HepG2 (cell line): ENCODE measurements around the gene DENND4C. TPM values are rescaled to one million over a fixed set of nuclear protein-coding genes. Genes with fewer than 3 reads are reported as not detected.

Experiments
- ATAC-seq: fragments of 200-7000 bp; cut with Tn5 transposase; 3 replicates; pipeline ENCODE4 v1.9.1; 2020; ENCODE audit warnings: mild to moderate bottlenecking, moderate library complexity
- BruUV-seq: library from RNA; stranded (reverse); fragments of 400-500 nt; replicated peaks from 2 replicates; lab custom pipeline; 2021; lab: Mats Ljungman, UMichigan
- CTCF ChIA-PET: fragments of 300-600 bp; formaldehyde crosslinking; extraction: SDS; loops from one replicate; lab custom pipeline; 2021; ENCODE audit warnings: low total read pairs, inconsistent platforms, low intra/inter-chr PET ratio; lab: Yijun Ruan, JAX
- POLR2A ChIA-PET: fragments of 350-600 bp; sonication (Branson Sonifier 250); formaldehyde crosslinking; loops from one replicate; lab custom pipeline; 2020; ENCODE audit warnings: antibody characterized with exemption, inconsistent platforms; lab: Yijun Ruan, JAX
- DNase-seq: peaks from one replicate; pipeline ENCODE4 v3.0.0-alpha.2; 2015; ENCODE audit warnings: low spot score
- FAIRE-seq: peaks from 3 replicates; lab custom pipeline; 2011; peaks lifted over from hg19 to GRCh38; lab: Jason Lieb, UNC
- H2AFZ ChIP-seq: one replicate; pipeline ENCODE4 v1.6.1; 2011; ENCODE audit warnings: low read length, inconsistent platforms
- H3K27ac ChIP-seq: fragments of 300-600 bp; 3 replicates; pipeline ENCODE4 v1.8.0; 2011; ENCODE audit warnings: mixed run types, mild to moderate bottlenecking, mixed read lengths, low read length, inconsistent platforms; ENCODE audit not compliant: insufficient read depth; ENCODE audit errors: extremely low read length
- H3K27me3 ChIP-seq, 2 experiments: fragments of 200-600 bp in 1 of 2; 2 replicates in 1 of 2; 3 replicates in 1 of 2; pipeline versions ENCODE4 v1.6.0 to v1.8.0; 2011; ENCODE audit warnings: low read length in 2 of 2, mild to moderate bottlenecking in 2 of 2, moderate library complexity in 2 of 2, inconsistent platforms in 1 of 2; ENCODE audit not compliant: insufficient read depth in 2 of 2, control insufficient read depth in 1 of 2
- H3K36me3 ChIP-seq, 2 experiments: fragments of 200-600 bp in 1 of 2; replicated peaks in 1 of 2; 2 replicates in 1 of 2; 3 replicates in 1 of 2; pipeline versions ENCODE4 v1.5.1 to v1.8.0; 2011; ENCODE audit warnings: low read length in 2 of 2, inconsistent platforms in 1 of 2; ENCODE audit not compliant: insufficient read depth in 2 of 2, control insufficient read depth in 1 of 2
- H3K4me1 ChIP-seq: 2 replicates; pipeline ENCODE4 v1.5.1; 2012; ENCODE audit warnings: low read length, inconsistent platforms; ENCODE audit not compliant: insufficient read depth
- H3K4me2 ChIP-seq: 2 replicates; pipeline ENCODE4 v1.6.0; 2011; ENCODE audit warnings: low read depth, low read length, inconsistent platforms
- H3K4me3 ChIP-seq, 3 experiments: fragments of 200-600 bp in 1 of 3; sonication (generic), shearing (Covaris generic) in 1 of 3; replicated peaks in 1 of 3; 2 replicates each; pipeline ENCODE4 v1.5.1; 2011 to 2016; ENCODE audit warnings: low read length in 3 of 3, inconsistent platforms in 2 of 3, low read depth in 2 of 3, mild to moderate bottlenecking in 2 of 3, control low read depth in 1 of 3, mixed read lengths in 1 of 3; ENCODE audit not compliant: insufficient read depth in 1 of 3
- H3K79me2 ChIP-seq: one replicate; pipeline ENCODE4 v1.6.1; 2011; ENCODE audit warnings: low read length, inconsistent platforms; ENCODE audit not compliant: insufficient read depth
- H3K9ac ChIP-seq: 2 replicates; pipeline ENCODE4 v1.6.0; 2011; ENCODE audit warnings: mild to moderate bottlenecking, low read depth, low read length, inconsistent platforms; ENCODE audit not compliant: insufficient read depth
- H3K9me3 ChIP-seq: 2 replicates; pipeline ENCODE4 v1.5.1; 2012; ENCODE audit warnings: mild to moderate bottlenecking, low read length
- H4K20me1 ChIP-seq: 2 replicates; pipeline ENCODE4 v1.6.0; 2011; ENCODE audit warnings: inconsistent platforms, mild to moderate bottlenecking, low read length, moderate library complexity; ENCODE audit not compliant: insufficient read depth
- EED ChIP-seq: sonication (generic); formaldehyde crosslinking; IDR thresholded peaks from 2 replicates; pipeline ENCODE4 v1.5.0; 2020; ENCODE audit warnings: mild to moderate bottlenecking, missing genetic modification reagents
- KDM2A ChIP-seq: sonication (generic); formaldehyde crosslinking; IDR thresholded peaks from 2 replicates; pipeline ENCODE4 v1.4.0; 2020; ENCODE audit warnings: low read depth, missing genetic modification reagents, borderline replicate concordance
- MEIS2 ChIP-seq: sonication (generic); formaldehyde crosslinking; IDR thresholded peaks from 2 replicates; pipeline ENCODE4 v1.9.0; 2021; ENCODE audit warnings: mild to moderate bottlenecking, missing genetic modification reagents
- PITX1 ChIP-seq: sonication (generic); formaldehyde crosslinking; IDR thresholded peaks from 2 replicates; pipeline ENCODE4 v1.5.1; 2020; ENCODE audit warnings: mild to moderate bottlenecking, missing genetic modification reagents
- PRPF4 ChIP-seq: fragments of 200-400 bp; formaldehyde crosslinking; IDR thresholded peaks from 2 replicates; pipeline ENCODE4 v1.6.1; 2016; ENCODE audit warnings: low read length, low read depth; ENCODE audit not compliant: poor library complexity, severe bottlenecking
- RXRA ChIP-seq: sonication (generic); formaldehyde crosslinking; IDR thresholded peaks from 2 replicates; pipeline ENCODE4 v1.5.1; 2020; ENCODE audit warnings: missing genetic modification reagents
- SALL2 ChIP-seq: sonication (generic); formaldehyde crosslinking; IDR thresholded peaks from 2 replicates; pipeline ENCODE4 v1.8.1; 2023; ENCODE audit warnings: mild to moderate bottlenecking, missing genetic modification reagents, inconsistent platforms
- TCF12 ChIP-seq, 2 experiments: fragments of 450-650 bp in 1 of 2; sonication (generic) in 1 of 2; formaldehyde crosslinking in 1 of 2; IDR thresholded peaks; 2 replicates each; pipeline versions ENCODE4 v1.6.1 to v1.8.0; 2017 to 2022; ENCODE audit warnings: antibody characterized with exemption in 1 of 2, mild to moderate bottlenecking in 1 of 2, missing genetic modification reagents in 1 of 2, moderate library complexity in 1 of 2
- ZBTB49 ChIP-seq: sonication (generic); formaldehyde crosslinking; IDR thresholded peaks from 2 replicates; pipeline ENCODE4 v1.4.0; 2020; ENCODE audit warnings: missing genetic modification reagents, borderline replicate concordance
- ZHX1 ChIP-seq: sonication (generic); formaldehyde crosslinking; IDR thresholded peaks from 2 replicates; pipeline ENCODE4 v1.8.1; 2022; ENCODE audit warnings: low read depth, mild to moderate bottlenecking, missing genetic modification reagents
- ZNF589 ChIP-seq: sonication (generic); formaldehyde crosslinking; conservative IDR thresholded peaks from 2 replicates; pipeline ENCODE4 v1.8.0; 2022; ENCODE audit warnings: mild to moderate bottlenecking, moderate library complexity, missing genetic modification reagents
- ZSCAN5A ChIP-seq: sonication (generic); formaldehyde crosslinking; IDR thresholded peaks from 2 replicates; pipeline ENCODE4 v1.8.0; 2022; ENCODE audit warnings: mild to moderate bottlenecking, missing genetic modification reagents, borderline replicate concordance
- WGBS: methylation state at CpG from one replicate; pipeline ENCODE4 v1.1.6; 2017; ENCODE audit warnings: low lambda C conversion rate; 5-methylcytosine and 5-hydroxymethylcytosine counted together
- in situ Hi-C: cut with HindIII; loops from 2 replicates; pipeline ENCODE4 v1.10.0; 2017; ENCODE audit warnings: low pct_unique_long_range_greater_than_20kb; ENCODE audit not compliant: extremely low pct_ligation_motif_present
- intact Hi-C: fragments of 100-400 bp; cut with micrococcal nuclease; formaldehyde crosslinking; loops from one replicate; pipeline ENCODE4 v1.10.0; 2022; ENCODE audit not compliant: unreplicated experiment
- polyA plus RNA-seq, 8 experiments: library from polyadenylated mRNA; depleted of rRNA in 3 of 8; stranded (reverse) in 7 of 8; unstranded in 1 of 8; fragments of >200 nt; fragmentation: Illumina TruSeq in 4 of 8; extraction: Trizol in 4 of 8; gene quantifications; 2 replicates each; pipeline versions ENCODE4 v1.2.1 to v1.2.3, GENCODE V29; 2011 to 2016; ENCODE audit warnings: low read depth in 4 of 8, missing spikeins in 1 of 8, mixed read lengths in 1 of 8; ENCODE audit not compliant: insufficient read depth in 1 of 8
- total RNA-seq, 5 experiments: library from RNA; depleted of rRNA; stranded (reverse); fragments of >200 nt; fragmentation: Illumina TruSeq; extraction: Trizol; gene quantifications; 2 replicates each; pipeline ENCODE4 v1.2.3, GENCODE V29; 2016; ENCODE audit warnings: low read depth in 1 of 5
- TF ChIP-seq, protein P1 (sequence below): sonication (generic); formaldehyde crosslinking; IDR thresholded peaks from 2 replicates; pipeline ENCODE4 v1.9.0; 2021; ENCODE audit warnings: missing genetic modification reagents, borderline replicate concordance

The DENND4C gene
- total and polyA plus RNA-seq, 2 of the 13 experiments (the other 11 are each of a cell fraction or from before 2014, with no cell fraction given), result 19.1 to 27.2 TPM

GRCh38 chr9:19181561-19181960, 48.9 kb upstream of the DENND4C start:
- in situ Hi-C loops, result no loop called here
- H4K20me1 ChIP-seq, result no peaks in the 10 kb centered on the region
- no peak overlapping the region for H2AFZ ChIP-seq
- H3K4me2 ChIP-seq, result no peak overlapping the region
- FAIRE-seq, result no peak
- no peak overlapping the region for H3K27ac ChIP-seq
- BruUV-seq, result no TSS peak
- ATAC-seq, result no peak
- no peaks in the 10 kb centered on the region for H3K79me2 ChIP-seq
- ChIA-PET CTCF (no interaction called here), POLR2A (interaction anchor here (0.8 kb wide), 1 partner anchor 30 kb away, joined by 6 read pairs; no protein-coding TSS in a partner anchor)
- no peaks in the 10 kb centered on the region for H3K36me3 ChIP-seq
- WGBS, result 91% methylated on average over 5 of the region's 5 CpGs
- no peak for DNase-seq
- H3K9ac ChIP-seq, result no peak overlapping the region
- H3K4me3 ChIP-seq, result no peak overlapping the region
- peaks cover 30% of the 10 kb centered on the region for H3K4me1 ChIP-seq
- H3K9me3 ChIP-seq, result no peaks in the 10 kb centered on the region
- H3K27me3 ChIP-seq, result no peaks in the 10 kb centered on the region
- intact Hi-C loops, result loop anchor here (10.0 kb wide), 1 partner anchor 273 kb away; no protein-coding TSS in a partner anchor
- no peak for TF ChIP-seq RXRA
- no peak for TF ChIP-seq PITX1 (CRISPR knock-in tag)
- no peak for TF ChIP-seq ZSCAN5A (CRISPR knock-in tag)
- TF ChIP-seq PRPF4, result no peak
- TF ChIP-seq KDM2A, result no peak
- TF ChIP-seq EED (CRISPR knock-in tag), result no peak
- no peak for TF ChIP-seq ZHX1
- no peak for TF ChIP-seq TCF12 (IDR thresholded peaks at IDR 0.05)
- no peak for TF ChIP-seq TCF12 (CRISPR knock-in tag; IDR thresholded peaks at IDR 0.05)
- no peak for TF ChIP-seq MEIS2
- no peak for TF ChIP-seq SALL2 (CRISPR knock-in tag)
- no peak for TF ChIP-seq ZNF589 (CRISPR knock-in tag)
- TF ChIP-seq ZBTB49, result no peak
- TF ChIP-seq, protein P1, sequence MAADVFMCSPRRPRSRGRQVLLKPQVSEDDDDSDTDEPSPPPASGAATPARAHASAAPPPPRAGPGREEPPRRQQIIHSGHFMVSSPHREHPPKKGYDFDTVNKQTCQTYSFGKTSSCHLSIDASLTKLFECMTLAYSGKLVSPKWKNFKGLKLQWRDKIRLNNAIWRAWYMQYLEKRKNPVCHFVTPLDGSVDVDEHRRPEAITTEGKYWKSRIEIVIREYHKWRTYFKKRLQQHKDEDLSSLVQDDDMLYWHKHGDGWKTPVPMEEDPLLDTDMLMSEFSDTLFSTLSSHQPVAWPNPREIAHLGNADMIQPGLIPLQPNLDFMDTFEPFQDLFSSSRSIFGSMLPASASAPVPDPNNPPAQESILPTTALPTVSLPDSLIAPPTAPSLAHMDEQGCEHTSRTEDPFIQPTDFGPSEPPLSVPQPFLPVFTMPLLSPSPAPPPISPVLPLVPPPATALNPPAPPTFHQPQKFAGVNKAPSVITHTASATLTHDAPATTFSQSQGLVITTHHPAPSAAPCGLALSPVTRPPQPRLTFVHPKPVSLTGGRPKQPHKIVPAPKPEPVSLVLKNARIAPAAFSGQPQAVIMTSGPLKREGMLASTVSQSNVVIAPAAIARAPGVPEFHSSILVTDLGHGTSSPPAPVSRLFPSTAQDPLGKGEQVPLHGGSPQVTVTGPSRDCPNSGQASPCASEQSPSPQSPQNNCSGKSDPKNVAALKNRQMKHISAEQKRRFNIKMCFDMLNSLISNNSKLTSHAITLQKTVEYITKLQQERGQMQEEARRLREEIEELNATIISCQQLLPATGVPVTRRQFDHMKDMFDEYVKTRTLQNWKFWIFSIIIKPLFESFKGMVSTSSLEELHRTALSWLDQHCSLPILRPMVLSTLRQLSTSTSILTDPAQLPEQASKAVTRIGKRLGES, result no peak
